Measurements from ENCODE around the gene CSN2.

- TF ChIP-seq CTCF (IDR thresholded peaks at IDR 0.05) (no peak), EP300 (IDR thresholded peaks at IDR 0.05) (no peak)
Measured at GRCh38 chr4:69970071-69970470, 4.5 kb upstream of the CSN2 start.
